Inflammatory macrophage treated with lipopolysaccharide for 1 hour (primary cell): ENCODE measurements around the gene BMF.

ENCODE experiments used
- DNase-seq, 2 donors: peaks; one replicate each; pipeline ENCODE4 v3.0.0-alpha.2; 2020 to 2022

The BMF gene

DNA sequence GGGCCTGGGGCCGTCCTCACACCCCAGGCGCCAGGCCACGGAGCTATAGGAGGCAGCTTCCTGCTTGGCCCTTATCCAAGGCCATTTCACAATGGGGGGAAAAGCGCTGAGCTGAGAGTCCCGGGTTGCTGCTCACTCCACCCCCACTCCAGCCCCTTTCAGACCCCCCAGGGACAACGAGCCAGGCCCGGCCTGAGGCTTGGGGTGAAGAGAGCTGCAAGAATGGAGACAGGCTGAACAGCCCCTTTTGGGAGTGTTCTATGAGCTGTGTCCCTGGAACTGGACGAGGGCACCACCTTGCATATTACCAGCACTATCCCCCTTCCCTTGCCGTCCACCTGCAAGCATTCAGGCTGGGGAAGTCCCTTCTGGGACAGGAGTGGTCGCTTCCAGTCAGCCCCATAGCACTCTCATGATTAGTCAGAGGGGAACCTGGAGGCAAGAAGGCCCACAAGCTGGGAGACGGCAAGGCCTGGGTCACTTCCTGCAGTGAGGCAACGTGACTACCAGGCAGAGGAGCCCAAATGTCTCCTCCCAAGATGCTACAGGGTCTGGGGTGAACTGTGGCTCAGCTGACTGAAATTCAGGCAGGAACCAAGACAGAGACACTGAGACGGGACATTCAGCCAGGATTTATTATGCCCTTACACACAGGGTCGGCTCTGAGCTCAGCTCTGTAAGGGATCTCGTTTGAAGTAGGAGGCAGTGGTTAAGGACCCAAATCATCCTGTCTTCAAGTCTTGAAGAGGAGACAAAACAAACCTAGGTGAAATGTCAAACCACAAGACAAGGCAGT, 61.1 kb downstream of the BMF start:
- peak; percentile 70 to 85 for DNase-seq

- peak; percentile 55 to 61 for DNase-seq
Measured at GRCh38 chr15:40046721-40047414, 61.8 kb downstream of the BMF start.

GRCh38 chr15:40045572-40046217, 63.0 kb downstream of the BMF start:
- no peak for DNase-seq

- DNase-seq = peak; percentile 81 to 92
Measured at GRCh38 chr15:40044717-40045571, 63.7 kb downstream of the BMF start.

DNA sequence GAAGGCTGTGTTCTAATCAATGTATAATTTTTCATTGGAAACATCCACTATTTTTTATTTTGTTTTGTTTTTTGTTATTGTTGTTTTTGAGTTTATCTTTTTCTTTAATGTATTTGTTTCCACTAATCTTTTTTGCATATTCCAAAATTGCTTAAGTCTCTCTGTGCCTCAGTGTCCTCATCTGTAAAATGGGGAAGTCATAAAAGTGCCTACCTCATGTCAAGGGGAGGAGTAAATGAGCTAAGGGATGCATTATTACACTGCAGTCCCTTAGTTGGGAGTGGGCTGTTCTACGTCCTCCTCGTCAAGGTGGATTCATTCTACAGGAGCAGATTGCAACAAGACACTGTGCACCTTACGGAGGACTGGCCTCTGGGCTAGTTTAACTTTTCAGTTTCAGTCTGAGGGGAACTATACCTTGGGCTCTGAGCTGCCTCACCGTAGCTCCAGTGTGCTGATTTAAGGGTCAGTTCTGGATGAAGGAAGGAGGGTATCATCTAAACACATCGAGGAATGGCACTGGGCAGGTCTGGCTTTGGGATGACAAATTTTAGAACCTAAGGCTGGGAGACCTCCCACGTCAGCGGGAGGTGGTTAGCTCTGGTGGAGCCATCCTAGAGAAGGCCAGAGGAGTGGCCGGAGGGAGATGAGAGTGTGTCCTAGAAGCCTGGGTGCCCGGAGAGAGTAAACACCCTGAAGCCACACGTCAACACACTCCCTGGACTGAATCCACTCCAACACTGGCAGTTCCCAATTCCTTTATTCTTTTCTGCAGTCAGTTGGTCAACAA, 64.6 kb downstream of the BMF start:
- no peak for DNase-seq

- no peak for DNase-seq
Measured at GRCh38 chr15:40042791-40043320, 65.8 kb downstream of the BMF start.

GRCh38 chr15:40040770-40041169, 67.9 kb downstream of the BMF start:
- no peak for DNase-seq

DNA sequence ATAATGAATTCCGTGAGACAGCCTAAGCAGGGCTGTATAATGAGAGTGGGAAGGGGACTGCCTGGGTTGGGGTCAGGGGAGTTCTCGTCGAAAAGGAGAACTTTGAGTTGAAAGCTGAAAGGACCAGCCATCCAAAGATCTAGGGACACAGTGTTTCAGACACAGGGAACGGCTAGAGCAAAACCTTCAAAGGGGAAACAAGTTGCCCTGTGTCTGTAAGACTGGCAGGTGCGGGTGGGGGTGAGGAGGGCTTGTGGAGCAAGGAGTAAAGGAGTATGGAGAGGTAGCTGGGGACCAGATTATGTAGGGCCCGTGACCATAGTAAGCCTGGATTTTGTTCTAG, 68.4 kb downstream of the BMF start:
- no peak for DNase-seq

DNA sequence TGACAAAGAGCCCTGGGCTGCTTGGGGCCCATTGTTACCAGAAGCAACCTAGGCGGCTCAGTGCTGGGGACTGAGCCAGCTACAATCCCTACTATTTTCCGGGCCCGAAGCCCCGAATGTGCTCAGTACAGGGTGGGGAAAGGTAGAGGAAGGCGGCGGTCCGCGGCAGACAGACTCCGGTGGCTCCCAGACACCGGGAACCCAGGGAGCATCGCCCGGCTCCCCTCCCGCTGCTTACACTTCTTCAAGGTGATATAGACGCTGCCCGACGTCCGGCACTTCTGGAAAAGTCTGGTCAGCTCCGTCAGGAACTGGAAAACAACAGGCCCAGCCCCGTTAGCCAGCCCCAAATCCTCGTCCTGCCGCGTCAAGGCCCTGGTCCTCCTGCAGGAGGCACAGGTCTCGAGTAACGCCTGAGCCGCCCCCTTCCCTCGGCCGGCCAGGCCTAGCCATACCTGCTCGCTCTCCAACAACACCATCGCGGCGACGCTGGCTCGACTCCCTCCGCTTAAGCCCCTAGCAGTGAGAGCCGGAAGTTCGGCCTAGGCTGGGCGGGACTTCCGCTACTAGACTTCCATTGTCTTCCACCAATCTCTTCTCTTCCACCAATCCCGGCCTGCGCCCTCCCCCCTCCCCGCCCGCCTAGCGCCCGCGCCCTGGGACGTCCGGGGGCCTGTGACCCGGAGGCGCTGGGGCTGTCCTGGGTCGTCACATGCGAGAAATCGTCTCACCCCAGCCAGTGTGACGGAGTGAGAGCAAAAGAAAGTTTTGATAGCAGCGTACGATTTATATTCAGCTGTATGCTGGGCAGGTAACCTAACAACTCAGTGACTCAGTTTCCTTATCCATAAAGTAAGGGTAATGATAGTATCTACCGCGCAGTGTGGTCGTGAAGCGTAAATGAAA, 69.8 kb downstream of the BMF start, which contains the start of gene SRP14:
Gene SRP14, minus strand, starts transcription at position 544 of the 906 bp plus-strand sequence. Its CDS starts 65 bp downstream, at position 479.
- DNase-seq = peak; percentile 92 to 95

- DNase-seq = peak; percentile 29 to 32
Measured at GRCh38 chr15:40038275-40038637, 70.4 kb downstream of the BMF start.
